Upper lobe of left lung (tissue), 4 donors: ENCODE data around the gene ROBO1.

Source experiments
- EP300 ChIP-seq, 4 donors: sonication (generic); formaldehyde crosslinking; IDR thresholded peaks; one replicate each; pipeline ENCODE4 v1.5.1; 2017; ENCODE audit warnings: antibody characterized with exemption in 4 of 4, control low read depth in 2 of 4
- POLR2A ChIP-seq, 4 donors: fragments of 450-650 bp; IDR thresholded peaks; one replicate each; pipeline ENCODE4 v1.5.1; 2016 to 2017; ENCODE audit warnings: antibody characterized with exemption in 4 of 4, mild to moderate bottlenecking in 2 of 4
- POLR2AphosphoS5 ChIP-seq, 2 donors: sonication (generic); formaldehyde crosslinking; IDR thresholded peaks; one replicate each; pipeline ENCODE4 v1.5.1; 2017; ENCODE audit warnings: antibody characterized with exemption in 2 of 2
- TF ChIP-seq, protein P1 (sequence below), 6 experiments: fragments of 450-650 bp in 4 of 6; fragments of 200-600 bp in 2 of 6; sonication (generic) in 2 of 6; IDR thresholded peaks; one replicate each; pipeline ENCODE4 v1.5.1; 2016 to 2019; ENCODE audit warnings: antibody characterized with exemption in 6 of 6

DNA sequence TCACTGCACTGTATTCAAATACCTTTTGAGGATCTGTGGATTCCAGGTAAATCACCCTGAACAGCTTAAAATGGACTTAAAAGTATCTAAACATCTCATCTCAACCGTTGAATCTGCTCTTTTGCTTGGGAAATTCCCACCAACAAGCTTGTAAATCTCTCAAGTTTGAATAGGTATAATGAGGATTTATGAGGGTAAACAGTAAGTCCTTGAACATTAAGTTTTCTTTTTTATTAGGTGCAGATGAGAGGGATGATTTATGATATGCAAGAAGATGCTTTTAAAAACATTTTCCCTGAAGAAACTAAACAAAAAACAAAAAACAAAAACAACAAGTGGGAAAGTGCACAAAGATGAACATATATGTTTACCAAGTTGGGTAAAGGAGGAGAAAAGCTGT lies 290.6 kb downstream of the ROBO1 start:
- TF ChIP-seq, protein P1, sequence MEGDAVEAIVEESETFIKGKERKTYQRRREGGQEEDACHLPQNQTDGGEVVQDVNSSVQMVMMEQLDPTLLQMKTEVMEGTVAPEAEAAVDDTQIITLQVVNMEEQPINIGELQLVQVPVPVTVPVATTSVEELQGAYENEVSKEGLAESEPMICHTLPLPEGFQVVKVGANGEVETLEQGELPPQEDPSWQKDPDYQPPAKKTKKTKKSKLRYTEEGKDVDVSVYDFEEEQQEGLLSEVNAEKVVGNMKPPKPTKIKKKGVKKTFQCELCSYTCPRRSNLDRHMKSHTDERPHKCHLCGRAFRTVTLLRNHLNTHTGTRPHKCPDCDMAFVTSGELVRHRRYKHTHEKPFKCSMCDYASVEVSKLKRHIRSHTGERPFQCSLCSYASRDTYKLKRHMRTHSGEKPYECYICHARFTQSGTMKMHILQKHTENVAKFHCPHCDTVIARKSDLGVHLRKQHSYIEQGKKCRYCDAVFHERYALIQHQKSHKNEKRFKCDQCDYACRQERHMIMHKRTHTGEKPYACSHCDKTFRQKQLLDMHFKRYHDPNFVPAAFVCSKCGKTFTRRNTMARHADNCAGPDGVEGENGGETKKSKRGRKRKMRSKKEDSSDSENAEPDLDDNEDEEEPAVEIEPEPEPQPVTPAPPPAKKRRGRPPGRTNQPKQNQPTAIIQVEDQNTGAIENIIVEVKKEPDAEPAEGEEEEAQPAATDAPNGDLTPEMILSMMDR (IDR thresholded peaks at IDR 0.05): no peak
- TF ChIP-seq EP300 (IDR thresholded peaks at IDR 0.05) (no peak), POLR2A (IDR thresholded peaks at IDR 0.05) (no peak), POLR2AphosphoS5 (IDR thresholded peaks at IDR 0.05) (no peak)
